PC-3 (cell line): ENCODE results near the gene P2RX1. TPM values are rescaled to one million over a fixed set of nuclear protein-coding genes. Genes with fewer than 3 reads are reported as not detected.

Source experiments
- ATAC-seq: fragments of 200-7000 bp; cut with Tn5 transposase; 2 replicates; pipeline ENCODE4 v1.9.1; 2020; ENCODE audit warnings: mild to moderate bottlenecking, moderate library complexity
- BruUV-seq: library from RNA; stranded (reverse); fragments of 400-500 nt; replicated peaks from 2 replicates; lab custom pipeline; 2021; lab: Mats Ljungman, UMichigan
- CTCF ChIA-PET: fragments of 300-600 bp; sonication (Branson Sonifier 250); formaldehyde crosslinking; loops from one replicate; lab custom pipeline; 2022; ENCODE audit warnings: antibody characterized with exemption; lab: Charles Lee
- POLR2A ChIA-PET: fragments of 300-600 bp; sonication (Branson Sonifier 250); formaldehyde crosslinking; loops from one replicate; lab custom pipeline; 2022; ENCODE audit warnings: antibody characterized with exemption; ENCODE audit not compliant: unreplicated experiment; lab: Charles Lee
- DNase-seq: peaks from one replicate; pipeline ENCODE4 v3.0.0-alpha.2; 2015
- H2AFZ ChIP-seq: fragments of 300-600 bp; sonication (generic); 2 replicates; pipeline ENCODE4 v1.6.0; 2016; ENCODE audit warnings: antibody characterized with exemption, low read length
- H3F3A ChIP-seq: fragments of 300-600 bp; sonication (generic); one replicate; pipeline ENCODE4 v1.6.0; 2017; ENCODE audit warnings: antibody characterized with exemption, low read length, control low read depth, mild to moderate bottlenecking; ENCODE audit not compliant: unreplicated experiment
- H3K27ac ChIP-seq: fragments of 300-600 bp; sonication (generic); 2 replicates; pipeline ENCODE4 v1.5.1; 2016; ENCODE audit warnings: mild to moderate bottlenecking, low read length
- H3K27me3 ChIP-seq: fragments of 300-600 bp; sonication (generic); 2 replicates; pipeline ENCODE4 v1.6.1; 2016; ENCODE audit warnings: low read length, mixed read lengths
- H3K36me3 ChIP-seq: fragments of 300-600 bp; sonication (generic); 2 replicates; pipeline ENCODE4 v1.6.1; 2016; ENCODE audit warnings: low read depth, mixed run types, low read length, mixed read lengths
- H3K4me1 ChIP-seq: fragments of 300-600 bp; sonication (generic); 2 replicates; pipeline ENCODE4 v1.5.1; 2016; ENCODE audit warnings: low read length; ENCODE audit not compliant: insufficient read depth
- H3K4me2 ChIP-seq: fragments of 300-600 bp; sonication (generic); 2 replicates; pipeline ENCODE4 v1.6.0; 2016; ENCODE audit warnings: low read length
- H3K4me3 ChIP-seq: fragments of 300-600 bp; sonication (generic); 2 replicates; pipeline ENCODE4 v1.5.1; 2016; ENCODE audit warnings: mild to moderate bottlenecking, low read length, mixed read lengths
- H3K79me2 ChIP-seq: fragments of 300-600 bp; sonication (generic); 2 replicates; pipeline ENCODE4 v1.6.1; 2017; ENCODE audit warnings: low read length, mixed read lengths
- H3K9ac ChIP-seq: fragments of 300-600 bp; sonication (generic); 2 replicates; pipeline ENCODE4 v1.6.0; 2016; ENCODE audit warnings: mild to moderate bottlenecking, low read length
- H3K9me2 ChIP-seq: fragments of 300-600 bp; sonication (generic); replicated peaks from 2 replicates; pipeline ENCODE4 v1.6.1; 2016; ENCODE audit warnings: mixed run types, low read length, mixed read lengths
- H3K9me3 ChIP-seq: fragments of 300-600 bp; sonication (generic); 2 replicates; pipeline ENCODE4 v1.6.1; 2016; ENCODE audit warnings: low read length, mixed read lengths
- H4K20me1 ChIP-seq: fragments of 300-600 bp; sonication (generic); 2 replicates; pipeline ENCODE4 v1.6.1; 2016; ENCODE audit warnings: low read length, mixed read lengths
- EZH2 ChIP-seq: fragments of 300-600 bp; sonication (generic); IDR thresholded peaks from one replicate; pipeline ENCODE4 v1.6.1; 2017; ENCODE audit warnings: antibody characterized with exemption, mild to moderate bottlenecking, low read length; ENCODE audit not compliant: unreplicated experiment
- EZH2phosphoT487 ChIP-seq: fragments of 300-600 bp; sonication (generic); IDR thresholded peaks from 2 replicates; pipeline ENCODE4 v1.6.1; 2018; ENCODE audit warnings: mild to moderate bottlenecking, antibody characterized with exemption, low read length, borderline replicate concordance
- intact Hi-C: fragments of 100-400 bp; cut with micrococcal nuclease; formaldehyde crosslinking; loops from 2 replicates; pipeline ENCODE4 v1.9.0; 2023
- total RNA-seq: library from RNA; depleted of rRNA; stranded (reverse); fragments of >200 nt; gene quantifications from 2 replicates; pipeline ENCODE4 v1.2.3, GENCODE V29; 2014
- TF ChIP-seq, protein P1 (sequence below): fragments of 300-600 bp; sonication (generic); conservative IDR thresholded peaks from 2 replicates; pipeline ENCODE4 v1.5.1; 2017; ENCODE audit warnings: antibody characterized with exemption, low read depth, mild to moderate bottlenecking, low read length

The P2RX1 gene
- total RNA-seq, 1 experiment from 2014 or later: not detected

DNA sequence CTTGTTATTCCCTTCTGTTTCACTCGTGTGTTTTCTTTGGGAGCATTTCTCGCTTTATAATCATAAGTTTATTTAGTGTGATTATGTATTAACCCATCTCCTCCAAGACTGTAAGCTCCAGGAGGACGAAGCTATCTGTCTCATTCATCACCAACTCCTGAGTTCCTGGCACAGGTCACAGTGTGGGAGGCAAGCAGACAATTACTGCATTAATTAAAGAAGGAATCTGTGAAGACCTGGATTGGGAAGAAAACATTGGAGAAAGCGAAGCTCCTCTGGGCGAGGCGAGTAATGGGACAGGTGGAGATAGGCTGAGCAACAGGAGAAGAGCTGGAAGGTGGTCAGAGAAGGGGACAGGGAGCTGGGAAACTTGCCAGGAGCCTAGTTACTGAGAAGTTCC lies 15.6 kb downstream of the P2RX1 start:
- H3F3A ChIP-seq: no peaks in the 10 kb centered on the region
- H3K27ac ChIP-seq: no peak overlapping the region
- H3K4me3 ChIP-seq: no peak overlapping the region
- ChIA-PET CTCF (no interaction called here), POLR2A (no interaction called here)
- no peak overlapping the region for H3K4me2 ChIP-seq
- H3K36me3 ChIP-seq: no peaks in the 10 kb centered on the region
- BruUV-seq: no TSS peak
- no peaks in the 10 kb centered on the region for H3K9me3 ChIP-seq
- H3K9me2 ChIP-seq: no peaks in the 10 kb centered on the region
- no peaks in the 10 kb centered on the region for H3K4me1 ChIP-seq
- H3K27me3 ChIP-seq: no peaks in the 10 kb centered on the region
- H3K79me2 ChIP-seq: no peaks in the 10 kb centered on the region
- no peaks in the 10 kb centered on the region for H4K20me1 ChIP-seq
- H3K9ac ChIP-seq: no peak overlapping the region
- intact Hi-C loops: no loop called here
- DNase-seq (no peak), ATAC-seq (no peak)
- TF ChIP-seq EZH2phosphoT487 (no peak), EZH2 (no peak)
- TF ChIP-seq, protein P1, sequence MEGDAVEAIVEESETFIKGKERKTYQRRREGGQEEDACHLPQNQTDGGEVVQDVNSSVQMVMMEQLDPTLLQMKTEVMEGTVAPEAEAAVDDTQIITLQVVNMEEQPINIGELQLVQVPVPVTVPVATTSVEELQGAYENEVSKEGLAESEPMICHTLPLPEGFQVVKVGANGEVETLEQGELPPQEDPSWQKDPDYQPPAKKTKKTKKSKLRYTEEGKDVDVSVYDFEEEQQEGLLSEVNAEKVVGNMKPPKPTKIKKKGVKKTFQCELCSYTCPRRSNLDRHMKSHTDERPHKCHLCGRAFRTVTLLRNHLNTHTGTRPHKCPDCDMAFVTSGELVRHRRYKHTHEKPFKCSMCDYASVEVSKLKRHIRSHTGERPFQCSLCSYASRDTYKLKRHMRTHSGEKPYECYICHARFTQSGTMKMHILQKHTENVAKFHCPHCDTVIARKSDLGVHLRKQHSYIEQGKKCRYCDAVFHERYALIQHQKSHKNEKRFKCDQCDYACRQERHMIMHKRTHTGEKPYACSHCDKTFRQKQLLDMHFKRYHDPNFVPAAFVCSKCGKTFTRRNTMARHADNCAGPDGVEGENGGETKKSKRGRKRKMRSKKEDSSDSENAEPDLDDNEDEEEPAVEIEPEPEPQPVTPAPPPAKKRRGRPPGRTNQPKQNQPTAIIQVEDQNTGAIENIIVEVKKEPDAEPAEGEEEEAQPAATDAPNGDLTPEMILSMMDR: no peak
- no peak overlapping the region for H2AFZ ChIP-seq

DNA sequence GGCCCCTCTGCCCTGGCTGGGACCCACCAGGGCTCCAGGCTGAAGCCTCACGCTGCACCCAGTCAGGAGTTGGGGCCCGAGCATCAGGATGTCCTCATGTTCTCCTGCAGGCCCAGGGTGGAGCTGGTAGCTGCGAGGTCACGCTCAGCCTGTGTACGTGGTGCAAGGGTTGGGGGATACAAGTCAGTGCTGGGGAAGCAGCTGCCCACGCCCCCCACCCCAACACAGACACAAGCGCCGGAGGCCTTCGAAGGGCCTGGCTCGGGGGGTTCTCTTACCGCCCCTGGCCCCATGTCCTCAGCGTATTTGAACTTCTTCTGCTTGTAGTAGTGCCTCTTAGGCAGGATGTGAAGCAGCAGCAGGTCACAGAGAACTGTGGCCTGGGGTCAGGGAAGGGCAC lies 18.5 kb downstream of the P2RX1 start:
- H2AFZ ChIP-seq: no peak overlapping the region
- TF ChIP-seq EZH2: no peak
- TF ChIP-seq EZH2phosphoT487: no peak
- TF ChIP-seq, protein P1: no peak
- intact Hi-C loops: no loop called here
- H3K4me3 ChIP-seq: no peak overlapping the region
- no peaks in the 10 kb centered on the region for H3K27me3 ChIP-seq
- H3K79me2 ChIP-seq: no peaks in the 10 kb centered on the region
- H3F3A ChIP-seq: no peaks in the 10 kb centered on the region
- ATAC-seq (no peak), DNase-seq (no peak)
- POLR2A ChIA-PET: no interaction called here
- no peak overlapping the region for H3K9ac ChIP-seq
- H4K20me1 ChIP-seq: no peaks in the 10 kb centered on the region
- no TSS peak for BruUV-seq
- no peak overlapping the region for H3K4me2 ChIP-seq
- no peak overlapping the region for H3K27ac ChIP-seq
- CTCF ChIA-PET: no interaction called here
- H3K9me3 ChIP-seq: no peaks in the 10 kb centered on the region
- H3K36me3 ChIP-seq: no peaks in the 10 kb centered on the region
- H3K9me2 ChIP-seq: no peaks in the 10 kb centered on the region
- peaks cover 22% of the 10 kb centered on the region for H3K4me1 ChIP-seq

DNA sequence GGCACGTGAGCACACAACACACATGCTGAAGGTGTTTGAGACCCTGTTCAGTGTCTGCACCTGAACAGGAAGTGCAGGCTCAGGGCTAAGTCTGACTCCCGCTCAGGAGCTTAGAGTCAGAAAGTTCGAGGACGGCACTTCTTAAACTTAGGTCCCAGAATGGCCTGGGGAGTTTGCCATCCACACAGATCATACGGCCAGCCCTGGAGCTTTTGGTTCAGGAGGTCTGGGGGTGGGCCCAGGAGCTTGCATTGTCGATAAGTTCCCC lies 19.4 kb downstream of the P2RX1 start:
- TF ChIP-seq, protein P1: no peak
- TF ChIP-seq EZH2: no peak
- TF ChIP-seq EZH2phosphoT487: no peak
- POLR2A ChIA-PET: no interaction called here
- H3K4me2 ChIP-seq: no peak overlapping the region
- no peaks in the 10 kb centered on the region for H3K27me3 ChIP-seq
- peaks cover 22% of the 10 kb centered on the region for H3K4me1 ChIP-seq
- BruUV-seq: no TSS peak
- ATAC-seq (no peak), DNase-seq (no peak)
- H3K9me3 ChIP-seq: no peaks in the 10 kb centered on the region
- CTCF ChIA-PET: no interaction called here
- no peaks in the 10 kb centered on the region for H4K20me1 ChIP-seq
- no peaks in the 10 kb centered on the region for H3K36me3 ChIP-seq
- no peaks in the 10 kb centered on the region for H3K79me2 ChIP-seq
- H2AFZ ChIP-seq: no peak overlapping the region
- H3K9me2 ChIP-seq: no peaks in the 10 kb centered on the region
- H3K27ac ChIP-seq: no peak overlapping the region
- H3K9ac ChIP-seq: no peak overlapping the region
- H3K4me3 ChIP-seq: no peak overlapping the region
- intact Hi-C loops: no loop called here
- H3F3A ChIP-seq: no peaks in the 10 kb centered on the region
